GM19099 (cell line): Measurements from ENCODE around the gene BICD2.

Source experiments
- POLR2A ChIP-seq: IDR thresholded peaks from 3 replicates; pipeline ENCODE4 v1.6.1; 2011; ENCODE audit warnings: low read depth; ENCODE audit not compliant: insufficient read length; ENCODE audit errors: extremely low read depth

BICD2 gene

DNA sequence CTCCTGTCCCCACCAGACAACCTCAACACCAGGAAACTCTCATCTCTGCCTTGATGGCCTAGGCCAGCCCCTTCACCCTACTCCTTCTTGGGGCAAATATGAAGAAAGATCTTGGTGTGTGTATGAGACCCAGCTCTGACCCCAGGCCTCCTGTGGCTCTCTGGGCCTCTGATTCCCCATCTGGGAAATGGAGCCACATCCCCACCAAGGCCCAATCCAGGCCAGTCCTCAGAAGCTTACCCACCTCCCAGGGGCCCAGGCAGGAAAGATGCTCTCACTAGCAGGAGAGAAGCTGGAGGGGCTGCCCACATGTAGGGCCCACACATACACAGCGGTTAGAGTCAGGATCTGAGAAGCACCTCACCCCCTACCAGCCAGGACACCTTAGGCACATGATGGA, 38.9 kb downstream of the BICD2 start:
- no peak for TF ChIP-seq POLR2A

DNA sequence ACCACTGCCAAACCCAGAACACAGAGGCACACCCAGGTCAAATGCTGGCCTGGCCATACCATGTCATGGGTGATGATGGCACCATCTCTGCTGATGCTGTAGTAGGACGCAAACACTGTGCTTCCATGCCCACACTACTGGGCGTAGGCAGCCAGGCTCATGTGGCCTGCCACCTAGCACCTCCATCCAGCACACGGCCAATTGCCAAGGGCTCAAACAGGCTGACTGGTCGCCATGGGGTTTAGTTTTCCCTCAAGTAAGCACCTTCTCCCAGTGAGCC, 39.4 kb downstream of the BICD2 start:
- no peak for TF ChIP-seq POLR2A

DNA sequence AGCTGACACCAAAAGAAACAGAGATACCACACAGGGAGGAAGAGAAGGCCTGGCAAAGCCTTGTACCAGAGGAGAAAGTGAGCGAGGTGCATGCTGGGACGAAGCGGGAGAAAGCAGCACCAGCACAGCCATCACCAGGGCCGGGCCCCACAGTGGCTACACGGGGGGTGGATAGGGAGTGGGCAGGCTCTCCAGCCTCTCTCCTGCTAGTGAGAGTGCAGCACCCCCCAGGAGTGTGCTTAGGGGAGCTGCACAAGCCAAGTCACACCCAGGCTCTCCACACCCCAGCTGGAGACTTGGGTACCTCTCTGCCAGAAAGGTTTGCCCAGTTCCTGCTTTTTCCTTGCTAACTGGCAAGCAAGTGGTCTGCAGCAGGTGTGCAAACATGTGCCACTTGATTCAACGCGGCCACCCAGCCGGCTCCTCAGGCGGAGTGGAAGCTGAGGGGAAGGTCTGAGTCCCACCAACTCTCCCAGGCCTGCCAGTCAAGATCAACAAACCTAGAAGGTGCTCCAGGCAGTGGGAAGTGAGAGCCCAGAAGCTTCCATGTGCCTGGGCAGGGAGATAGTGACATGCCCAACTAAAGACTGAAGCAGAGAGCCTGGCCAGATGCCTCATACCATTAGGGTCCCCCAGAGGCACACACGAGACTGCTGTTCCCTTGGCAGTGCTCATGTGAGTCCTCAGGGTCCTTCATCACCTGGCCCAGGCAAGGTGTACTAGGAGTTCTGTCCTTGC, 39.9 kb downstream of the BICD2 start:
- TF ChIP-seq POLR2A = no peak

DNA sequence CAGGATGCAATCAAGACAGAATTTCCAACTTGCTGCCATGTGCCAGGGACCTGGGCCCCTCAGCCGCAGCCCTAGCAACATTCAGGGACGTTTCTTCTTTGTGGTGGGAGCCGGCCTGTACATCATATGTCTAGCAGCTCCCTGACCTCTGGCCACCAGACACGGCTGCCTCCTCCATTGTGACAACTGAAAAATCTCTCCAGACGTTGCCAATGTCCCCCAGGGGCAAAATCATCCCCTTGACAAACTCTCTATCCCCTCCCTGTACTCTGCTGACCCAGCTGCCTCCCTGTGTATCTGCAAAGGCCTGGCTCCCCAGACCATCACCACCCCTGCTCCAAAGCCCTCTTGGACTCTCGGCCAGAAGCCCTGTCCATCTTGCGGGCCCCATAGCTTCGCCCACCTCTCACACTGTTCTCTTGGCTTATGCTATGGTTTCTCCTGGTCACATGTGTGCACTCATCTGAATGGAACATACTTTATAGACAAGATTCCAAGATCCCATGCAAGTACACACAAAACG, 40.8 kb downstream of the BICD2 start:
- TF ChIP-seq POLR2A = no peak

DNA sequence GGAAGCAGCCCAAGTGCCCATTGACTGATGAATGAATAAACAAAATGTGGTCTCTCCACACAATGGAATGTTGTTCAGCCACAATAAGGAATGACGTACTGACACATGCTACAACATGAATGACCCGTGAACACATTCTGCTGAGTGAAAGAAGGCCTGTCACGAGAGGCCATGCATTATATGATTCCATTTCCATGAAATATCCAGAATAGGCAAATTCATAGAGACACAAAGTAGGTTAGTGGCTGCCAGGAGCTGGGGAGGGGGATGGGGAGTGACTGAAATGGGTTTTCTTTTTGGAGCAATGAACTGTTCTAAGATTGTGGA, 41.4 kb downstream of the BICD2 start:
- no peak for TF ChIP-seq POLR2A

DNA sequence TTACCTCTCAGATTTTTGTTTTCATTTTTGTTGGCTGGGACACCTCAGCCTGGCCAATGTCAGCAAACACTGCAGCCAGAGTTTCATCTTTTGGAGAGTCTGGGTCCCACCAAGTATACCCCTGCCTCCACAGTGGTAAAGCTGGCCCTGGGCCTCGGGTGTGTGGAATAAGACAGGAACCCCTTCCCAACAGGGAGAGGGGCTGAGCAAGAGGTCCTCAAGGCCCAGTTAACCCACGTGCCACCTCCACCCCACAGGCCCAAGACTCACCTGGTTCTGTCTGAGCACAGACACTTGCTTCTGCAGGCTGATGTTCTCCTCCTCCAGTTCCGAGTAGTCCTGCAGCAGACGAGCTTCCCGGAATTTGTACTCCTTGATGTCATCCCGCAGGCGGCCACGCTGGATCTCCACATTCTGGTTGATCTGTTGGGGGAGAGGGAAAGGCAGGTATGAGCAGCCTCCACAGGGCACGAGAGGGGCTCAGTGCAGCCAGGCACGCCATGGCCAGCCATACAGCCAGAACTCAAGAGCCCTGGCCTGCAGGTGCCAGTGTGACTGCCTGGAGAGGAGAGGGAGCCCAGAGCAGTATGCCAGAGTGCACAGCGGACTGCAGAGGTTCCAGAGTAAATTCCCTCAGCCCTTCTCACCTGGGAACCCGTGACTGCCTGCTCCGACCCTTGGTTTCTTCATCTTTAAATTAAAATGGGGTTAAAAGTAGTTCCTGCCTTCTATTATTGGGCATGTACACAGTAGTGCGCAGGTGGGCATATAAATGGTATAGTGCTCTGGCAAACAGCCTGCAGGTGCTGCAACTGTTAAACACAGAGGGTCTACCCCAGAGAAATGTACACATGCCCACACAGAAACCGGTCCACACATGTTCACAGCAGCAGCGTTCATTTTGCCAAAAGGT, 42.0 kb downstream of the BICD2 start:
- no peak for TF ChIP-seq POLR2A

DNA sequence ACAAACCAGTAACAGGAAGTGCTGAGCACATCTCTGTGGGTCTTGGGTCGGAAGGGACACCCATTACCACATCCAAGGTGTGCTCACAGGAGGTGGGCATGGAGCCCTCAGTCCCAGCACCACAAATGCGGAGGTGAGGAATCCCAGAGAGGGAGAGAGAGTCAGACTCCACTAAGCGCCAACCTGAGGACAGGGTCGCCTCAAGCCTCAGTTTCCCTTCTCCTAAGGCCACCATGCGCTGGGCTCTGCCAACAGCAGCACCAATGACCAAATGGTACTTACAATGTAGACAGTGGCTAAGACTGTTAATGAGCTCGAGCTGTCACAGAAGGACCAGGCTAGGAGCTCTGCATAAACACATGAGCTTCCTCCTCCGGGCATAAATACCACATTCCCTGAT, 43.1 kb downstream of the BICD2 start:
- TF ChIP-seq POLR2A = no peak

DNA sequence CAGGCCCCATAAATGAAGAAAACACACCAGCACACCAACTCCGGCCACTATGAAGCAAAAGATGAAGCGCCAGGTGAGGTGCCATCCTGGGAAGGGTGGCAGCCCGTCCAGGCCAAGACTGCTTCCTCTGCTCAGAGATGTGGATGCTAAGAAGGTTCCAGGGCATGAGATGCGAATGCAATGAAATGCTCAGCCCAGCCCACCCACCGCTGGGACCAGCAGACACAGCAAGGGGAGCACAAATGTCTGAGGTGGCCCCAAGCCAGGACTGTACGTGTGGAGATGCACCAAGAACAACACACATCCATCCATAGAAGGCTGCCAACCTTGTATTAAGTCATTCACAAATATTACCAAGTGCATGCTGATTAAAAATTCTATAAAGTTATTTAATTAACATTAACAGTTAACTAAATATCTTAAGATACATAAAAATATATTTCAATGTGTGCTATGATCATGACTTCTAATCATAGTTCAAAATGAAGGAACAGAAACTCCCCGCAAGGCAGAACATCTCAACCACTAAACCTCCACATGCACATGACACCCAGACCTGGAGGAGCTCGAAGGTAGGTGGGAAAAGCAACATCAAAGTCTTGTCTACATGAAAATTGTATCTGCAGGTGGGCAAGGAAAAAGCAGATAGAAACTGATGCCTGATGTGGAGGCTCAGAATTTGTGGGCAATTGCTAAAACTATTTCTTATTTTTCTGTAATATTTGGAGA, 43.7 kb downstream of the BICD2 start:
- TF ChIP-seq POLR2A = no peak

DNA sequence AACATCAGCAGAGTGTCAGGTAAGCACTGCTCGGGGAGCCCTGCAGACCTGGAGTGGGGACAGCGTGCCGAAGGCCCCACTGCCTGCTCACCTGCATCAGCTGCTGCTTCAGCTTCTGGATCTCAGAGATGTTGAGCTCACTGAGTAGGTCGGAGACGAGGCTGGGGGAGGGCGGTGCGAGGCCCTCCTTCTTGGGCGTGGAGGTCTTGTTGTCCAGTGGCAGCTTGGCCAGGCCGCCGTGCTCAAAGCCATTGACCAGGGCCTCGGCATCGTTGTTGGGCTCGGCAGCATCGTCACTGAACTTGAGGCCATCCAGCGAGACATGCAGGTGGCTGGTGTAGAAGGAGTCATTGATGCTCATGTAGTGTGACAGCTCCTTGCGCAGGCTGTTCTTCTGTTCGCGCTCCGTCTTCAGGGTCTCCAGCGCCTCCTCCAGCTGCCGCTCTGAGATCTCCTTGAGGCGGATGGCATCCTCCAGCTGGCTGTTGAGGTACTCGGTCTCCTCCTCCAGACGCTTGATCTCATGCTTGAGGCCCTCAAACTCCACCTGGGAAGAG, 44.3 kb downstream of the BICD2 start:
- TF ChIP-seq POLR2A = no peak

DNA sequence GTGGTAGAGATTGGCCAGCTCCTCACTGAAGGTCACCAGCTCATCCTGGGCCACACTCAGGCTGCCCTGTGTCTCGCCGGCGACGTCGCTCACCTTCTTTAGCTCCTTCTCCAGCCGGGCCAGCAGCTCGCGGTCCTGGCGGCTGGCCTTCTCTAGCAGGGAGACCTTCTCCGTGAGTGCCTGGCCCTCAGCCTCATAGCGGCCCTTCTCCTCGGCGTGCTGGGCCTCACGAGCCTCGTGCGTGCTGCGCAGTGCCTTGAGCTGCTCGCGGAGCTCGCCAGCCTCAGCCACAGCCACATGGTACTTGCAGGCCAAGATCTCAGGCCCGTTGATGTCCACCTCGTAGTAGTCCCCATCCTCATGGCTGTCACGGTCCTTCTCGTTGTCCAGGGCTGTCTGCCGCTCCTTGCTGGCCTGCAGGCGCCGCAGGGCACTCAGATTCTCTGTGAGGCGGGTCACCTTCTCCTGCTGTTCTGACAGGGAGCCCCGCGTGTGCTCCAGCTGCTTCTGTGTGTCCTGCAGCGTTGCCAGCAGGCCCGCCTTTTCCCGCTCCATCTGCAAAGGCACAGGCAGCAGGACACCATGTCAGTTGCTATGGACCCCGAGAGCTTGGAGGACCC, 45.5 kb downstream of the BICD2 start:
- no peak for TF ChIP-seq POLR2A

DNA sequence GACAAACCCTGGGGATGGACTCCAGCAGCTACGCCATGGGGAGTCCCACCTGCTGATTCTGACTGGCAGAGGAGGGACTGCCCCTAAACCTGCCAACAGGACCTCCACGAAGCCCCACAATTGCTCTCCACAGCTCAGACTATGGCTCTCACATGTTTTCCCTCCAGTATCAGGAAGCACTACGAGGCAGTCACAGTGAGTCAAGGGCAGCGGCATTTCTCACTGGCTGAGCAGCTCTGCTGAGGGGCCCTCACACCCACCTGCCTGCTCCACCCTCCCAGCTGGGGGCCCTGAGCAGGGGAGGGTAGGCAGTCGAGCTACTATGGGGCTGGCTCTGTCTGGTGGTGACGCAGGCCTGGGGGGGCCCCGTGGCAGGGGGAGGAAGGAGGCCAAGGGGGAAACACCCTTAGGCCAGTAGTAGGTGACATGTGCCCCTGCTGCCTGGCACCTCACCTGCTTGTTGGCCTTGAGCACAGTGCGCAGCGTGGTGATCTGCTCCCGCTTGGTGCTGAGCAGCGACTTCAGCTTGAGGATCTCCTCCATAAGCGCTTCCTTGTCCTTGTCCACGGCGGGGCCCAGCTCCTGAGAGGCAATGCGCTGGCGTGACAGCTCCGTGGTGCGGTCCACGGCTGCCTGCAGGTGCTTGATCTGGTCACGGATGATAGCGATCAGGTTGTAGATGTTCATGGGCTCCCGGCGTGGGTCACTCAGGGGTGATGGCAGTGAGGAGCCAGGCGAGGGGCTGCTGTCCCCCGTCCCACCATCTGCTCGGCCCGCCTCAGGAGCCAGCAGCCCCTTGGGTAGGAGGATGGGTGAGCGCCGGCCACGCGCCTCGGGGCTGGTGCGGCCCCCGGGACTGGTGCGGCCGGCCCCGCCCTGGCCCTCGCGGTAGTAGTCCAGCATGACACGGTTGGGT, 46.3 kb downstream of the BICD2 start:
- TF ChIP-seq POLR2A = no peak

DNA sequence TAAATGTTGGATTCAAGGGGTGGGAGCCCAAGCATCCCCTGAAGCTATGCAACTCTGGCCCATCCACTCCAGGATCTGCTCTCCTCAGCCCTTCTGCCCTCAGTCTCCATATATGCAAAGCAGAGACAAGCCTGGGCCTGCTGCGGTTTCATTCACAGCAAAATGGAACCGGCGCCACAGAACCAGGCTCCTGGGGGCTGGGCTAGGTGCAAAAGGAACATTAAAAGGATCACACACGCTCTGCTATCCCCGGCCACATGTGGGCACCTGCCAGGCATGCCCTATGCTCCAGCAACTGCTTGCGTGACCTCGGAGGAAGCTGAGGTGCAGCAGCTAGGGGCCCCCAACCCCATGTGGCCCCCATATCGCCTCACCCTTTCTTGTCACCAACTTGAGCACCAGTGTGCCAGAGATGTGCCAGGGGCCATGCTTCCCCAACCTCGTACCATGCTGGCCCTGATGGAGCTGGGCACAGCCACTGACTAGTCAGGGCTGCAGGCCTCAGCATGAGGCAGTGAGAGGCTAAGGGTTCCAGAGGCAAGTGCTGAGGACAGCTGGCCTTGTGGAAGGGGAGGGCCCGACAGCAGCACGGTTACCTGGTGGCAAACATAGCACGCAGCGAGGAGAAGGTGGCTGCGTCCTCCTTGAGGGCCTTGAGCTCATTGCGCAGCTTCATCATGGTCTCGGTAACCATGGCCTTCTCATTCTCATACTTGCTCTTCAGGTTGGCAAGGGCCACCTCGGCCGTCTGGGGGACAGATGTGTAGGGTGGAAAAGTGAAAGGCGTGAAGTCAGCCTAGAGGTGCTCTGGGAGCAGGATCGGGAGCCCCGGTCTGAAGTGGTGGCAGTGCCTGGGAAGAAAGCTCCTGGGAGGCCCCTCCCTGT, 47.2 kb downstream of the BICD2 start:
- no peak for TF ChIP-seq POLR2A

DNA sequence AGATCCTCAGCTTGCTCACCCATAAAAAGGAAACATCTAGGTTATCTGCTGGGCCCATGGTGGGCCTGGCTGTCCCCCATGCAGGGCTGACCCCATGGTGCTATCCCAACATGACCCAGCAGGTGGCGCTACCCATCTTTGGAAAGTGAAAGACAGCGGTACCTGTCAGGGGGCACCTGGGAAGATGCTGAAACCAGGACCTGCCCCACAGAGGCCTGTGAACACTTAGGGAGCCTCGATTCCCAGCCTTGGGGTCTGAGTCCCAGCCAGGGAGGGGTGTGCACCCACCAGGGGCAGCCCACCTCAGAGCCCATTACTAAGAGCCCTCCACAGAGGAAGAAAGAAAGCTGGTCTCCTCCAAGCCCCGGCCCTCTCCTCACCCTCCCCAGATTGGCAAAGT, 48.1 kb downstream of the BICD2 start:
- no peak for TF ChIP-seq POLR2A

DNA sequence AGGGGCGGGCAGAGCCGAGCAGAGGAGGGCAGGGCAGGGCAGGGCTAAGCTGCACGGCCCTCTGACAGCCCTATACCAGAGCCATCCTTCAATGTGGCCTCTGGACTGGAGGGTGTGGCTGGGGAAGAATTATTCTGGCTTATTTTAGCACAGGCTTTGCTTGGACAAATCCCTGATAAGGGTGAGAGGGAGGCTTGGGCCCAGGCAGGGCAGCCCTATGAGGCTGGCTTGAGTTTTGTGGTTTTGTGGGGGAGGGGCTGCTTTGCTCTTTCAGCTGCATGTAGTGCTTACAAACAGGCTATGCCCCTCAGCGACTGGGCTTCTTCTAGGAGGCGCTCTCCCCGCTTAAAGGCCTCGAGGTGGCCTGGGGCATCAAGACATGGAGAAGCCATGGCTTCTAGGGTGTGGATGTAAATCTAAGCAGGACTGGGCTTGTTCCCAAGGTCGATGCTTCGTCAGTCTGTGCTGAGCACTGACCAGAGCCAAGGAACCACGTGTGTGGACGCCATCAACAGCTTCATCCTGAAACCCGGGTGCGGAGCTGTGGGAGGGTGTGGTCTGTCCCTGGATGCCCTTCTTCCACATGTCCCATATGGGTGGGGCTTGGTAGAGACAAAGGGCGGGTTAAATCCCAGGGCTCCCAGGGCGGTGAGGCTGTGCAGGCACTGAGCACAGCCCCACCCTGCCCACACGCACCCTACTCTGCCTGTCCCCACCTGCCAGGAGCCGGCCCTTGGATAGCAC, 49.0 kb downstream of the BICD2 start:
- no peak for TF ChIP-seq POLR2A
